K562 (cell line): ENCODE data around the gene PTPN14. TPM values are rescaled to one million over a fixed set of nuclear protein-coding genes. Genes with fewer than 3 reads are reported as not detected.

Experiments
- ATAC-seq: fragments of 200-7000 bp; cut with Tn5 transposase; 3 replicates; pipeline ENCODE4 v1.9.1; 2020; ENCODE audit warnings: moderate library complexity
- BruUV-seq: library from RNA; stranded (reverse); fragments of 400-500 nt; replicated peaks from 2 replicates; lab custom pipeline; 2021; lab: Mats Ljungman, UMichigan
- CTCF ChIA-PET: fragments of 300-600 bp; formaldehyde crosslinking; extraction: SDS; loops from one replicate; lab custom pipeline; 2021; ENCODE audit warnings: low intra/inter-chr PET ratio; lab: Yijun Ruan, JAX
- POLR2A ChIA-PET: fragments of 300-600, 350-650 bp; sonication (Branson Sonifier 250); formaldehyde crosslinking; extraction: SDS; loops from one replicate; lab custom pipeline; 2021; ENCODE audit warnings: antibody characterized with exemption, inconsistent platforms; lab: Yijun Ruan, JAX
- DNase-seq, 4 experiments: peaks; one replicate each; pipeline versions ENCODE4 v3.0.0 to v3.0.0-alpha.2; 2011 to 2018; ENCODE audit warnings: low spot score in 3 of 4, mixed read lengths in 3 of 4; ENCODE audit errors: extremely low read depth in 1 of 4
- FAIRE-seq: peaks from 2 replicates; lab custom pipeline; 2011; peaks lifted over from hg19 to GRCh38; lab: Jason Lieb, UNC
- H2AFZ ChIP-seq: 2 replicates; pipeline ENCODE4 v1.6.0; 2011; ENCODE audit warnings: low read depth, low read length, control low read depth, inconsistent platforms
- H3K27ac ChIP-seq: fragments of 200-600 bp; 3 replicates; pipeline ENCODE4 v1.8.0; 2011; ENCODE audit warnings: low read depth, mild to moderate bottlenecking, control low read depth, inconsistent platforms, low read length, moderate library complexity, mixed read lengths; ENCODE audit errors: extremely low read depth
- H3K27me3 ChIP-seq, 2 experiments: fragments of 300-600 bp in 1 of 2; 2 replicates in 1 of 2; 3 replicates in 1 of 2; pipeline versions ENCODE4 v1.6.0 to v1.8.0; 2011; ENCODE audit warnings: inconsistent platforms in 2 of 2, low read length in 2 of 2, mild to moderate bottlenecking in 1 of 2, mixed read lengths in 1 of 2, moderate library complexity in 1 of 2; ENCODE audit not compliant: control insufficient read depth in 2 of 2, insufficient read depth in 2 of 2
- H3K36me3 ChIP-seq: fragments of 300-600 bp; 3 replicates; pipeline ENCODE4 v1.8.0; 2011; ENCODE audit warnings: mild to moderate bottlenecking, low read length, inconsistent platforms; ENCODE audit not compliant: control insufficient read depth, insufficient read depth
- H3K4me1 ChIP-seq, 2 experiments: fragments of 200-600 bp in 1 of 2; replicated peaks in 1 of 2; 2 replicates in 1 of 2; 3 replicates in 1 of 2; pipeline versions ENCODE4 v1.5.1 to v1.8.0; 2011; ENCODE audit warnings: inconsistent platforms in 2 of 2, low read length in 2 of 2, mild to moderate bottlenecking in 1 of 2, mixed read lengths in 1 of 2, moderate library complexity in 1 of 2; ENCODE audit not compliant: control insufficient read depth in 2 of 2, insufficient read depth in 2 of 2
- H3K4me2 ChIP-seq: 2 replicates; pipeline ENCODE4 v1.6.1; 2011; ENCODE audit warnings: low read length, control low read depth, inconsistent platforms, mixed read lengths; ENCODE audit not compliant: insufficient read depth
- H3K4me3 ChIP-seq: fragments of 200-600 bp; sonication (generic), shearing (Covaris generic); 2 replicates; pipeline ENCODE4 v1.5.1; 2016; ENCODE audit warnings: control low read depth, inconsistent platforms
- H3K79me2 ChIP-seq: fragments of 200-600 bp; 3 replicates; pipeline ENCODE4 v1.8.0; 2011; ENCODE audit warnings: low read length, inconsistent platforms; ENCODE audit not compliant: control insufficient read depth, insufficient read depth
- H3K9ac ChIP-seq, 2 experiments: 2 replicates each; pipeline versions ENCODE4 v1.6.0 to v1.6.1; 2011; ENCODE audit warnings: low read depth in 2 of 2, low read length in 2 of 2, control low read depth in 1 of 2, inconsistent platforms in 1 of 2, mild to moderate bottlenecking in 1 of 2, mixed read lengths in 1 of 2; ENCODE audit not compliant: insufficient read depth in 1 of 2
- H3K9me1 ChIP-seq: one replicate; pipeline ENCODE4 v1.6.0; 2011; ENCODE audit warnings: inconsistent platforms, mild to moderate bottlenecking, low read length, moderate library complexity; ENCODE audit not compliant: control insufficient read depth, insufficient read depth
- H3K9me3 ChIP-seq: replicated peaks from 2 replicates; pipeline ENCODE4 v1.5.1; 2011; ENCODE audit warnings: low read depth, low read length, inconsistent platforms; ENCODE audit not compliant: control insufficient read depth, insufficient read depth
- H4K20me1 ChIP-seq: replicated peaks from 2 replicates; pipeline ENCODE4 v1.6.1; 2011; ENCODE audit warnings: low read length, inconsistent platforms, mixed read lengths; ENCODE audit not compliant: control insufficient read depth, insufficient read depth
- C11orf30 ChIP-seq: fragments of 450-650 bp; IDR thresholded peaks from 2 replicates; pipeline ENCODE4 v1.6.1; 2016; ENCODE audit warnings: low read depth, mild to moderate bottlenecking
- MAFF ChIP-seq: IDR thresholded peaks from 2 replicates; pipeline ENCODE4 v1.6.1; 2012; ENCODE audit warnings: low read length, improper control_type of control experiment
- MAFG ChIP-seq: fragments of 450-650 bp; conservative IDR thresholded peaks from 2 replicates; pipeline ENCODE4 v1.6.1; 2016; ENCODE audit warnings: missing genetic modification characterization, missing compliant biosample characterization
- MAFK ChIP-seq: IDR thresholded peaks from 2 replicates; pipeline ENCODE4 v1.6.1; 2011; ENCODE audit warnings: low read length, improper control_type of control experiment
- SIN3A ChIP-seq, 2 experiments: fragments of 150-350 bp in 1 of 2; IDR thresholded peaks; 2 replicates each; pipeline ENCODE4 v1.6.1; 2011 to 2016; ENCODE audit warnings: borderline replicate concordance in 2 of 2, low read depth in 2 of 2, low read length in 2 of 2, mild to moderate bottlenecking in 2 of 2, moderate library complexity in 2 of 2; ENCODE audit not compliant: control insufficient read depth in 1 of 2
- ZBED1 ChIP-seq: IDR thresholded peaks from 2 replicates; pipeline ENCODE4 v1.6.1; 2014
- ZNF134 ChIP-seq: fragments of 250-450 bp; sonication (Bioruptor Pico); conservative IDR thresholded peaks from 2 replicates; pipeline ENCODE4 v1.4.0; 2020
- ZNF316 ChIP-seq: fragments of 450-650 bp; IDR thresholded peaks from 2 replicates; pipeline ENCODE4 v1.6.1; 2016
- WGBS: fragments of 100-300 bp; shearing (Covaris generic); methylation state at CpG from one replicate; pipeline ENCODE4 v1.1.6; 2016; ENCODE audit warnings: low coverage, mixed read lengths; ENCODE audit not compliant: insufficient coverage; ENCODE audit errors: missing lambda C conversion rate; 5-methylcytosine and 5-hydroxymethylcytosine counted together
- in situ Hi-C: fragments of 300-500 bp; cut with MboI; formaldehyde crosslinking; loops from 4 replicates; pipeline ENCODE4 v1.15.0; 2018; ENCODE audit warnings: inconsistent platforms, mixed read lengths
- intact Hi-C: fragments of 100-400 bp; cut with micrococcal nuclease; formaldehyde crosslinking; loops from 2 replicates; pipeline ENCODE4 v1.14.2; 2022
- polyA plus RNA-seq, 8 experiments: library from polyadenylated mRNA; depleted of rRNA in 4 of 8; stranded (reverse) in 5 of 8; unstranded in 3 of 8; fragments of >200 nt; fragmentation: Nextera tagmentation in 2 of 8; fragmentation: Illumina TruSeq in 1 of 8; extraction: Ambion mirVana in 2 of 8; extraction: Trizol in 1 of 8; gene quantifications; 2 replicates each; pipeline versions ENCODE4 v1.2.1 to v1.2.3, GENCODE V29; 2011 to 2014; ENCODE audit warnings: inconsistent platforms in 1 of 8, missing spikeins in 1 of 8
- total RNA-seq, 7 experiments: library from RNA; depleted of rRNA in 6 of 7; stranded (reverse); fragments of >200 nt in 6 of 7; fragmentation: Illumina TruSeq in 2 of 7; extraction: Trizol in 2 of 7; gene quantifications; 2 replicates each; pipeline versions ENCODE4 v1.2.1 to v1.2.3, GENCODE V29; 2011 to 2021; ENCODE audit warnings: low replicate concordance in 1 of 7

PTPN14 gene
- total and polyA plus RNA-seq, 9 of the 15 experiments (the other 6 are each of a cell fraction or from before 2014, with no cell fraction given): 0.01 to 0.29 (median 0.04) TPM; not detected in 6

DNA sequence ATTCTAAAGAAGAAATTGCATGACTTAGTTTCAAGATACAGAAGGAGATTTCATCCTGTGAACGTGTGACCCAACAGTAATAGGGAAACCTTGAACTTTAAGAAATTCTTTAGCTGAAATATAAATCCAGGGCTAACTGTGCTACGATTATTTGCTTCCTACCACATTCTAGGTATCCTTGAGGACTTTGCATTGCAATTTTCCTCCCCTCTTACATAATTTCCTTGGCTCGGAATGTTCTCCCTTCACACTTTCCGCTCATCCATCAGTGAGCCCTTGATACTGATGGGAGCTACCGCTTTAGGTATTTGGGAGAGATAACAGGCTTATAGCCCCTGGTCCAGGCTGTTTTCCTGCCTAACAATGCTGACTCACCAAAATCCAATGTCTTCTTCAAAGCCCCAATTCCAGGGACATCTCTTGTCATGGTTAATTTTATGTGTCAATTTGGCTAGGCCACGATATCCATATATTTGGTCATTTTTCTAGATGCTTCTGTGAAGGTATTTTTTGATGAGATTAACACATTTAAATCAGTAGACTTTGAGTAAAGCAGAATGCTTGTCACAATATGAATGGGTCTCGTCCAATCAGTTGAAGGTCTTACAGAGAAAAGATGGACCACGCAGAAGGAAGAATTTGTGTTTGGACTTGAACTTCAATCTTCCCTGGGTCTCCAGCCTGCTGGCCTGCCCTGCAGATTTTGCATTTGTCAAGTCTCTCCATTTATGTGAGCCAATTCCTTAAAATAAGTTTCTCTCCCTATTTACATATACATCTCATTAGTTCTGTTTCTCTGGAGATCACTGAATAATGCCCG lies 121.2 kb downstream of the PTPN14 start:
- in situ Hi-C loops (no loop called here), intact Hi-C loops (no loop called here)
- FAIRE-seq (no peak), DNase-seq (no peak), ATAC-seq (no peak)
- CTCF ChIA-PET: no interaction called here
- Histone ChIP-seq H3K9me3 (no peaks in the 10 kb centered on the region), H3K4me1 (no peaks in the 10 kb centered on the region), H2AFZ (no peak overlapping the region), H3K27ac (no peak overlapping the region), H3K36me3 (no peaks in the 10 kb centered on the region), H3K9me1 (no peaks in the 10 kb centered on the region), H3K4me2 (no peak overlapping the region), H3K9ac (no peak overlapping the region), H4K20me1 (no peaks in the 10 kb centered on the region), H3K79me2 (no peaks in the 10 kb centered on the region), H3K4me3 (no peak overlapping the region), H3K27me3 (no peaks in the 10 kb centered on the region; a peak in 2 of 5 replicates)
- no TSS peak for BruUV-seq
- TF ChIP-seq MAFG (tag) (peak; percentile 79), SIN3A (IDR thresholded peaks at IDR 0.05; ENCODE audit: borderline replicate concordance in 2 of 2, control insufficient read depth in 1 of 2, low read depth in 2 of 2, low read length in 2 of 2) (no peak), ZNF134 (CRISPR knock-in tag) (peak; percentile 80), C11orf30 (peak; percentile 75), ZBED1 (no peak), ZNF316 (peak; percentile 79), MAFK (peak; percentile 45; the same call in 1 of the 2 replicates), MAFF (peak; percentile 58)
- 1% methylated on average over 9 of the region's 9 CpGs for WGBS
- POLR2A ChIA-PET: interaction anchor here (0.7 kb wide), 1 partner anchor 537 kb away, joined by 3 read pairs; no protein-coding TSS in a partner anchor
